NCI-H2107 treated with DMSO at 0.1 percent for 48 hours (cell line): Measurements from ENCODE around the gene L2HGDH.

Experiments used
- DNase-seq: peaks from one replicate; lab custom pipeline; 2025; ENCODE audit not compliant: unreplicated experiment; lab: John Stamatoyannopoulos, UW

Gene L2HGDH

DNA sequence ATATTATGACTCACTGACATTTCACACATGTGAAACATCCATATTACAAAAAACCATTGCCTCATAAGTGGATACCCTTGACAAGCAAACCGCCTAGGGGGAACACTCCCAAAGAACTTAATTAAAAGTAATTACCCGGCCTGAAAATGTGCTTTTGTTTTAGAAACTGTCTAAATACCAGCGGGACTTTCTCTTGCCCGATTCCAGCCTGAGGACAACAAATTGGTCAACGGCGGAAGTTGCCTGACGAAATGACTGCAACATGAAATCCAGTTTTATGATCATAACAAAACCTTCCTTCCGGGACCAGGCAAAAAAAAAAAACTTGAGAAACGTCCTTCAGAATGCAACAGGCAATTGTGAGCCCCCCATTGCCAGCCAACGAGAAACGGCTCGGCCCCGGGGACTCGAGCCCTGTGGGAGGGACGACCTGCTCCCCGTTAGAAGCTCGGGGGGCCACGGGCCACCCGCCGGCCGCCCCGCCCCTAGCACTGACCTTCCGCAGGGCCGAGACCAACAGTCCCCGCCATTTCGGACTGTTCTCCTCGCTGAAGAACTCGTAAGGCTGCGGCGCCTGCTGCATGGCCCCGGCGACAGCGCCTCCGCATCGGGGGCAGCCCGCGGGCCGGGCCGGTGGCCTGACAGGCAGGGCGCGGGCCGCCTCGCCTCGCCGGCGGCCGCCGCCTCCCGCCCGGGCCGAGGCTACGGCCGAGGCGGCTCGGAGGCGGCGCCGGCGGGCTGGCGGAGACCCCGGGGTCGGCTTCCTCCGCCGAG, 81.1 kb downstream of the L2HGDH start:
- DNase-seq = peak; percentile 45

DNA sequence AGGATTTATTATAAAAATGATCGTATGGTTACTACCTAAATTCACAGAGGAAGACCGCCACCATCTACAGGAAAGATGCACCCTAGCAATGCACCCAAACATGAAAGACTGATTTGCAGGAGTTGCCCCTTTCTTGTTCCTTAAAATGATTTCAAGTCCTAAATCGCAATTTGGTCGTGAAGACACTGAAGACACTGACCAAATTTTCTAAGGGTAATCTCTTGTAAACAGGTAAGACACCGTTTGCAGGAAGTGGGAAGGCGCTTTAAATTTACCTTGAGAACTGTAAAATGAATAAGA, 81.7 kb downstream of the L2HGDH start:
- DNase-seq = peak; percentile 45

DNA sequence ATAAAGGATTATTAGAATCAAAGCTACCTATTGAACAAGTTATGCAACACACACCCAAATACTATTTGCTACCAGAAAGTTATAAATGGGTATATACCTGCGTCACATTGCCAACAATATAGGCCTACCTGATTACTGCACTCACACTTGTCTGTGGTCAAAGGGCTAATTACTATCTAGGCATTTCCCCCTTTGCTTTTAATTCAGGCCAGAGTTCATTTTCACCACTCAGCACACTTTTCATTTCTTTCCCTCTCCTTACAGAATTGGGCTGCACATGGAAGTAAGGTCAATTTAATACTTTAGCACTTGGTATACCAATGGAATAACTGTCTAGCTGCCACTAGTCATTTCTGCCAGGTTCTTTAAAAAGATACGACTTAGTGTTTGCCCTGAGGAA, 82.3 kb downstream of the L2HGDH start:
- DNase-seq = no peak

DNA sequence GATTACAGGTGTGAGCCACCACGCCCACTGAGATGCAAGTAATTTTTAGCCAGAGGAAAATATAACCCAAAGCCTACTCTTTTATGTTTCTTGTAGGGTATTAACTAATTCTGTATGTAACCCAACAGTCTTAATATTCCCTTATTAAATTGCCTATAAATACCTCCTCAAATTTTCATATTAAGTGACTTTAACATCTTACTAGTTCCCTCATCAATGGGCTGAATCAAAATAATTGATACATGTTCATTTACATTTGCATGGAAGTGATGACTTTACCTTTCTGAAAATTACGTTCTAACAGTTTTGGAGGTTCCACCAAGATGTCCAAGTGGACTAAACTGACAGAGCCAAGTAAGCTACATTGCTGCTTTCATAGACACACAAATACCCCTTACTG, 83.7 kb downstream of the L2HGDH start:
- no peak for DNase-seq

DNA sequence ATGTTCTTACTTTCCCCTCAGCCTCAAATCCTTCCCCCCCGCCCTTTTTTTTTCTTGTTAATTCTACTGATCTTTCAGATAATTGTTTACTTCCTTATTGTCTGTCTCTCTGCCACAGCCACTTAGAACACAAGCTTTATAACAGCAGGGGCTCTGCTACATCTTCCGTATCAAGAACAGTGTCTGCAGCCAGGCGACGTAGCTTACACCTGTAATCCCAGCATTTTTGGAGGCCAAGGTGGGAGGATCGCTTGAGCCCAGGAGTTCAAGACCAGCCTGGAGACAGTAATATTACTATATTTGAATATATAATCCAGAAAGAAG, 86.1 kb downstream of the L2HGDH start:
- peak; percentile 20 for DNase-seq

DNA sequence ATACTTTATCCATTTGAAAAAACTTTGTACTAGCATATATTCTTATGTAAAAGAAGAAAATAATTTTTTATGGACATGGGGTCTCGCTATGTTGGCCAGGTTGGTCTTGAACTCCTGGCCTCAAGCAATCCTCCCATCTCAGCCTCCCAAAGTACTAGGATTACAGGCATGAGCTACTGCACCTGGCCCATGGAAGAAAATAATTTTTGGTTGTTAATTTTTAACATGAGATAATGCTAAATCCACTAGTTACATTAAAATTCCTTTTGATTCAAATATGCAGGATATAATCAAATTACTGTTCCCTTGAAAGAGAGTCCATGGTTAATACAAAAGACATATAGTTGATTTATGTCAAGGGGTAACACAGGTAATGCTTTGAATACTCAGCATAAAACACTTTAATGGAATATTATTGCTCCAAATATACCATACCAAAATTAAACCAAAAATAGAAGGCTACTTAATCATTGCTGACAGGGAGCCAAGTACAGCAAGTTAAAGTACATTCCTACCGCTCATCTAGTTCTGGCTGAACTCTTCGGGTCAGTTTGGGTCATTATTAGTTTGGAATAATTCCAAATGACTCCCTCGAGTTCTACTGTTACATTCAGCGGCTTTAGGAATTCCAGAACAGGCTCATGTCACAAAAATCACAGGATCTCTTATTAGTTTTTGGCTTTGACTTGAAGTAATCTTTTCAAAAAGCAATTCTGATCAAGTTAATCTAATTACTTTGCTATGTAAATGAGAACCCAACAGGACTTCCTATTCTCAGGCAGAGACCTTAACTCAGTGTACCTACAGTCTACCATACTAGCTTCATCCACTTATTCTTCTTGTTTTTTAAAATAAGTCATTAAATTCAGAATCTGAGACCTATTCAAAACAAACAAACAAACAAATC, 86.7 kb downstream of the L2HGDH start:
- DNase-seq = no peak

DNA sequence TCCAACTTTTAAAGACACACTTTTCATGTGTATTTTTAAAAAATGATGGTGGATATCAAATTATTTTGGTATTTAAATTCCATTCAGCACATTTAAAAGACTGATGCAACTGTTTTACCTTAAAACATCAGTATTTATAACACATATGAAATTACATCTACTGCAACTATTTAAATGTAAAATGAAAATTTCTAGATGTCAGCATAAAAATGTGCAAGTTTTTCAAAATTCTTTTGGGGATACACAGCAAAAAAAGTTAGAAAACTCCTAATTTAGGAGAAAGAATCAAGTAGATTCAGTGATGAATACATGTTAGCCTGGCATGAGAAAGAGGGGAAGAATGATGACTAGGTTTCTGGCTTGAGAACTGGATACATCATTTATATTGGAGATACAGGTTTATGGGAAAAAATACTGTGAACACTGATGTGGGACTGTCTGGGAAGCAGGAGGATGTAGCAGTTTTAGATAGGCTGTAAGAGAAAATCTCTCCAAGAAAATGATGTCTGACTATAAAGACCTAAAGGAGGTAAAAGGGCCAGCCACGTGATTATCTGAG, 89.9 kb downstream of the L2HGDH start:
- no peak for DNase-seq

DNA sequence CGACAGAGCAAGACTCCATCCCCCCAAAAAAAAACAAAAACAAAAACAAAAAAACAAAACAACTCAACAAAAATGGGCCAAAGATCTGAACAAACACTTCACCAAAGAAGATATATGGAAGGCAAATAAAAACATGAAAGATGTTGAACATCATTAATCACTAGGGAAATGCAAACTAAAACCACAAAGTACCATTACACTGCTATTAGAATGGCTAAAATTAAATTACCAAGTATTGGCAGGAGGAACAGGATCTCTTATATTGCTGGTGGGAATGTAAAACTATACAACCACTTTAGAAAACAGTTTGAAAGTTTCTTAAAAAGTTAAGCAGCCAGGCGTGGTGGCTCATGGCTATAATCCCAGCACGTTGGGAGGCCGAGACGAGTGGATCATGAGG, 93.5 kb downstream of the L2HGDH start:
- DNase-seq = no peak

DNA sequence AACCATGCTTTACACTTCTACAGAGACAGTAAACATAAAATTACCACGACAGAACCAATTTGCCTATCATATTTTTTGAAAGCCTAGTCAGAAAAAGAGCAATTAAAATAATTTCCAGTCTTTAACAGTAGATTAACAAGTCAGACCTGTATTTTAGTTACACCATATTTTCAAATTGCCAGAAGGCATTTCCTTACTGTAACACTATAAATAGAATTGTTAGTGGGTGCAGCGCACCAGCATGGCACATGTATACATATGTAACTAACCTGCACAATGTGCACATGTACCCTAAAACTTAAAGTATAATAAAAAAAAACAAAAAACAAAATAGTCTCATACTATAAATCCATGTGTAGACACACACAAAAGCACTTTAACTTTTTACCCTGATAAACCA, 96.6 kb downstream of the L2HGDH start:
- no peak for DNase-seq

DNA sequence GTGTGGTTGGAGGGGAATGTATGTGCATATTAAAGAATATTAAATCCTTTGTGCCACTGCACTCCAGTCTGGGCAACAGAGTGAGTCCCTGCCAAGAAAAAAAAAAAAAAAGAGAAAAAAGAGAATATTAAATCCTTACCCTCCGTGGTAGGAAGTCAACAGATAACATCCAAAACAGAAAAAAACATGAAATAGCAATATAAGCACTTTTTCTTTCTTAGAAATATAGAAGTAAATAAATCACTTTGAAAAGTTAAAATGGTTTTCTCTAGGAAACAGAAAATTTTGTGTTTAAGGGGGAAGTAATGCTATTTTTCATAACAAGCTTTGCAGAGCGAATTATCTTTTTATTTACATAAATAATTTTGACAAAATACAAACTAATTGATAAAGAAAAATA, 98.2 kb downstream of the L2HGDH start:
- no peak for DNase-seq

DNA sequence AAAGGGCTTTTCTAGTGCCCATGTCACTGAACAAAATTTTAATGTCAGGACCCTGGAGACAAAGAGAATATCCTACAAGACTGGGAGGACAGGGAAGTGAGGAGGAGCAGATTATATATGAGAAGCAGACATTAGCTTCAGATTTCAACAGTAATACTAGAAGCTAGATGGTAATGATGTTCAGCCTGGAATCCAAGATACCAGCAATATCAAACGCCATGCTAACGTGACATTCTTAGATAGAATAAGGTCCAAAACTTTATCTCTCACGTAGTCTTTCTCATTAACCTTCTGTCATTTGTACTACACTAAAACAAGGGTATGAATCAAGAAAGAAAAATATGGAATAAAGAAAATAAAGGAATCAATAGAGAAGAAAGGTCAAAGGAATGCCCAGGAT, 99.3 kb downstream of the L2HGDH start:
- no peak for DNase-seq

DNA sequence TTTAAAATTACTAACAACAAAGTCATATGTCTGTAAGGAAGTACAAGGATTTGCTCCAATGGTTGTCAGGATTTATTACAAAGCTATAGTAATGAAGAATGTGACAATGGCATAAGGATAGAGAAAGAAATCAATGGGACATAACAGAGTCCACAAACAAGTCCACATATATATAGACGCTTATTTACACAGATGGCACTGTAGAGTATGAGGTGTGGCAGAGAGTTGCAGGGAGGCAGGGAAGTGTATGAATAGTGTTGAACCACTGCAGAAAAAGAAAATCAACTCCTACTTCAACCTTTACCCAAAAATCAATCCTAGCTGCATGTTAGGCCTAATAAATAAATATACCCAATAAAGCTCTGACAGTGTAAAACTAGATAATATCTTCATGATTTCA, 102.0 kb downstream of the L2HGDH start:
- no peak for DNase-seq

DNA sequence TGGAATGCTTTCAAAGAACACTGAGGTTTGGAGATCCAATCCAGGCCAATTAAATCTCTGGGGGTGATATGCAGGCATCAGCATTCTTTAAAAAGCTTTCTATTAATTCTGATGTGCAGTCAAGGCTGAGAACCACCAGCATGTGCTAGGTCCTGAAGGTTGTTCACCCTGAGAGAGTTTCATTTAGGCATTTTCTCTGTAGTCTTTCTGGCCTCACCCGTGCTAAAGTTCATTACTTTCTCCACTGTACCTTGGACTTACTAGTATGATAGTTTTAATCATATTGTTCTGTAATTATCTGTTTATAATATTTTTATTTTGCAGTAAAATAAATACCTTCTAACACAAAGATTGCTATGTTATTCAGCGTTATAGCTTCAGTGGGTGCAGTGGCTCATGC, 113.5 kb downstream of the L2HGDH start:
- no peak for DNase-seq

DNA sequence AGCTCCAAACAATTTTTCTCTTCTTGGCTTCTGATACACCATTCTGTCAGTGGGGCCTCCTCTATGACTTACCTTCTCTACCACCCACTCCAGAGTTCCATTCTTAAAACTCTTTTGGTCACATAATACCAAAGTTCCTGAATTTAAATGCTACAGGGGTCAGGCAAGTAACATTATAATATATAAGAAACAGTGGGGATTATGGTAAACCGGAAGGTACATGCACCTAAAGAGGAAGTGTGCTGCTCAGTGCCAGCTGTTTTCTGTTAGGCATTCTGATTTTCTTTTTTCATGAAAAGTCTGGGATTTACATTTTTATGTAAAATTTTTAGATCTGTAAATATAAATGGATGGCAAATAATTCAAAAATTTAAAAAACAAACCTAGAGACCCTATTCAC, 120.5 kb downstream of the L2HGDH start:
- no peak for DNase-seq
